NCI-H1092 treated with DMSO at 0.1 percent for 48 hours (cell line): ENCODE results near the gene PSG11.
"Not testable (repeated sequence)": the region's sequence is repeated elsewhere in the genome, so short reads cannot be mapped to it uniquely, and the experiment has no call there.

ENCODE experiments used
- DNase-seq: peaks from one replicate; lab custom pipeline; 2025; lab: John Stamatoyannopoulos, UW

Gene PSG11

GRCh38 chr19:43026369-43026768, at the start of gene PSG11:
PSG11 (minus strand) TSS chr19:43026469; CDS start chr19:43026372, 97 bp downstream.
- not testable (repeated sequence) for DNase-seq

- DNase-seq: not testable (repeated sequence)
These were observed 36.1 kb upstream of the PSG11 start for GRCh38 chr19:43062418-43062817.

GRCh38 chr19:43061326-43061725, 35.1 kb upstream of the PSG11 start:
- not testable (repeated sequence) for DNase-seq

- not testable (repeated sequence) for DNase-seq
These were observed 34.0 kb upstream of the PSG11 start for GRCh38 chr19:43060254-43060653.

GRCh38 chr19:43059482-43059881, 33.2 kb upstream of the PSG11 start:
- not testable (repeated sequence) for DNase-seq

GRCh38 chr19:43058440-43058839, 32.2 kb upstream of the PSG11 start:
- not testable (repeated sequence) for DNase-seq

- DNase-seq: not testable (repeated sequence)
These were observed 21.7 kb upstream of the PSG11 start for GRCh38 chr19:43047966-43048365.

- DNase-seq: not testable (repeated sequence)
These were observed 20.3 kb upstream of the PSG11 start for GRCh38 chr19:43046578-43046977.

- DNase-seq: not testable (repeated sequence)
These were observed 17.4 kb upstream of the PSG11 start for GRCh38 chr19:43043492-43044180.

- DNase-seq: not testable (repeated sequence)
These were observed 5.4 kb upstream of the PSG11 start for GRCh38 chr19:43031645-43032044.

GRCh38 chr19:43028866-43029265, 2.6 kb upstream of the PSG11 start:
- DNase-seq: no peak

- DNase-seq: not testable (repeated sequence)
These were observed 1.7 kb upstream of the PSG11 start for GRCh38 chr19:43027985-43028384.

GRCh38 chr19:43027061-43027460, 792 bp upstream of the PSG11 start:
- not testable (repeated sequence) for DNase-seq

GRCh38 chr19:43022098-43022497, 4.2 kb downstream of the PSG11 start:
- not testable (repeated sequence) for DNase-seq

- DNase-seq: not testable (repeated sequence)
These were observed 4.6 kb downstream of the PSG11 start for GRCh38 chr19:43021629-43022028.

- not testable (repeated sequence) for DNase-seq
These were observed 6.7 kb downstream of the PSG11 start for GRCh38 chr19:43019588-43019987.

GRCh38 chr19:43005841-43006240, 20.4 kb downstream of the PSG11 start:
- DNase-seq: not testable (repeated sequence)

- DNase-seq: not testable (repeated sequence)
These were observed 21.4 kb downstream of the PSG11 start for GRCh38 chr19:43004846-43005245.

- not testable (repeated sequence) for DNase-seq
These were observed 22.6 kb downstream of the PSG11 start for GRCh38 chr19:43003634-43004033.

- DNase-seq: not testable (repeated sequence)
These were observed 23.3 kb downstream of the PSG11 start for GRCh38 chr19:43002948-43003347.

GRCh38 chr19:42996161-42996560, 30.1 kb downstream of the PSG11 start:
- not testable (repeated sequence) for DNase-seq

- DNase-seq: not testable (repeated sequence)
These were observed 34.2 kb downstream of the PSG11 start for GRCh38 chr19:42992029-42992604.

- DNase-seq: peak; percentile 16
These were observed 36.4 kb downstream of the PSG11 start for GRCh38 chr19:42989851-42990250.
